ENCODE data around the gene PLCB2.
A peak's percentile ranks its signal among the peaks of the same experiment; 100 is the strongest.

DNA sequence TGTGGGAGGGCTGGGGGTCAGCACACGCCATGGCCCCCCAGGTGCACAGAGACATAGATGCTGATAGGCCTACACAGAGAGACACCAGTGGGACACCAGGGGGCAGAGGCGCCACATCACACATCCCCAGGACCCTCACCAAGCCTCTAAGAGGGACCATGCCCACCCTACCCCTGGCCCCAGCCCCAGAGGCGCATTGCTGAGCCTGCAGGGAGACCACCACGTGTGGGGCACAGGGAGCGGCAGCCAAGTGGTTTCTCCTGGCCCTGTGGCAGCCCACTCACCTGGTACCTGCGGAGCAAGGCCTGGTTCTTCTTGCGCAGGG is 31.8 kb upstream of the PLCB2 start:
- TF ChIP-seq CTCF (IDR thresholded peaks at IDR 0.05) (peak; percentile 23; the same call in 1 of the 2 replicates), ZFX (IDR thresholded peaks at IDR 0.05; ENCODE audit: borderline replicate concordance) (no peak)
